Type B pancreatic cell (in vitro differentiated cells): Measurements from ENCODE around the gene LEAP2. TPM values are rescaled to one million over a fixed set of nuclear protein-coding genes. Genes with fewer than 3 reads are reported as not detected.

Source experiments
- DNase-seq: peaks from one replicate; pipeline ENCODE4 v3.0.0; 2021; ENCODE audit warnings: mixed read lengths; ENCODE audit not compliant: unreplicated experiment; ENCODE audit errors: extremely low spot score
- H3K27ac Mint-ChIP-seq: 2 replicates; pipeline ENCODE4 v1.8.0; 2021; ENCODE audit warnings: mild to moderate bottlenecking, mixed read lengths
- H3K27me3 Mint-ChIP-seq: 2 replicates; pipeline ENCODE4 v1.8.0; 2021; ENCODE audit warnings: mixed read lengths
- H3K36me3 Mint-ChIP-seq: 2 replicates; pipeline ENCODE4 v1.8.0; 2021; ENCODE audit warnings: mixed read lengths
- H3K4me1 Mint-ChIP-seq: one replicate; pipeline ENCODE4 v1.8.0; 2021; ENCODE audit warnings: mixed read lengths; ENCODE audit not compliant: unreplicated experiment
- H3K4me3 Mint-ChIP-seq: 2 replicates; pipeline ENCODE4 v1.8.0; 2021; ENCODE audit warnings: mild to moderate bottlenecking, mixed read lengths
- H3K9me3 Mint-ChIP-seq: 2 replicates; pipeline ENCODE4 v1.8.0; 2021; ENCODE audit warnings: mixed read lengths
- CTCF ChIP-seq: fragments of 200-600 bp; sonication (generic); conservative IDR thresholded peaks from 2 replicates; pipeline ENCODE4 v1.5.0; 2021; ENCODE audit warnings: antibody characterized with exemption, mild to moderate bottlenecking
- total RNA-seq: library from RNA; stranded (reverse); gene quantifications from 2 replicates; pipeline ENCODE4 v1.2.1, GENCODE V29; 2021; ENCODE audit warnings: low replicate concordance

The LEAP2 gene
- total RNA-seq, 1 donor from 2014 or later: 2.9 TPM

GRCh38 chr5:132873930-132874271 is 433 bp downstream of the LEAP2 start:
- H3K4me3 Mint-ChIP-seq: no peak overlapping the region
- H3K36me3 Mint-ChIP-seq: peaks cover 11% of the 10 kb centered on the region
- H3K4me1 Mint-ChIP-seq: peaks cover 16% of the 10 kb centered on the region
- no peaks in the 10 kb centered on the region for H3K27me3 Mint-ChIP-seq
- peak overlapping the region; percentile 86 for H3K27ac Mint-ChIP-seq
- no peaks in the 10 kb centered on the region for H3K9me3 Mint-ChIP-seq
- no peak for TF ChIP-seq CTCF
- no peak for DNase-seq

GRCh38 chr5:132876020-132876759 is 2.7 kb downstream of the LEAP2 start:
- Mint-ChIP-seq H3K9me3 (no peaks in the 10 kb centered on the region), H3K27me3 (no peaks in the 10 kb centered on the region), H3K27ac (peak overlapping the region; percentile 81), H3K36me3 (peaks cover 10% of the 10 kb centered on the region), H3K4me3 (no peak overlapping the region), H3K4me1 (peaks cover 16% of the 10 kb centered on the region)
- TF ChIP-seq CTCF: no peak
- no peak for DNase-seq

- peaks cover 12% of the 10 kb centered on the region for H3K36me3 Mint-ChIP-seq
- DNase-seq: no peak
- TF ChIP-seq CTCF: no peak
- no peaks in the 10 kb centered on the region for H3K27me3 Mint-ChIP-seq
- H3K4me3 Mint-ChIP-seq: no peak overlapping the region
- no peaks in the 10 kb centered on the region for H3K9me3 Mint-ChIP-seq
- H3K4me1 Mint-ChIP-seq: peaks cover 16% of the 10 kb centered on the region
- no peak overlapping the region for H3K27ac Mint-ChIP-seq
Observed at GRCh38 chr5:132877466-132877865, 4.0 kb downstream of the LEAP2 start.

- DNase-seq: no peak
- Mint-ChIP-seq H3K9me3 (no peaks in the 10 kb centered on the region), H3K4me1 (peaks cover 11% of the 10 kb centered on the region), H3K4me3 (no peak overlapping the region), H3K36me3 (peaks cover 14% of the 10 kb centered on the region), H3K27ac (peak overlapping the region; percentile 6), H3K27me3 (no peaks in the 10 kb centered on the region)
- no peak for TF ChIP-seq CTCF
Observed at GRCh38 chr5:132877938-132878337, 4.5 kb downstream of the LEAP2 start.

GRCh38 chr5:132883261-132883834 is 9.9 kb downstream of the LEAP2 start:
- no peaks in the 10 kb centered on the region for H3K27me3 Mint-ChIP-seq

More at GRCh38 chr5:132883261-132883834, 9.9 kb downstream of the LEAP2 start:
- no peak for DNase-seq
- Mint-ChIP-seq H3K27ac (peak overlapping the region; percentile 24), H3K9me3 (no peaks in the 10 kb centered on the region), H3K36me3 (peaks cover 41% of the 10 kb centered on the region), H3K4me1 (peaks cover 23% of the 10 kb centered on the region), H3K4me3 (no peak overlapping the region)
- peak; percentile 80 for TF ChIP-seq CTCF
